HG02798 (cell line): ENCODE measurements around the gene TAS1R1.
"Not testable (repeated sequence)": the region's sequence is repeated elsewhere in the genome, so short reads cannot be mapped to it uniquely, and the experiment has no call there.

Experiments used
- ATAC-seq: cut with Tn5 transposase; IDR thresholded peaks from one replicate; pipeline ENCODE4 v1.9.1; 2021; ENCODE audit warnings: mild to moderate bottlenecking; ENCODE audit not compliant: unreplicated experiment, poor library complexity

Gene TAS1R1

GRCh38 chr1:6519935-6520671 lies 35.0 kb upstream of the TAS1R1 start:
- ATAC-seq: no peak

GRCh38 chr1:6521536-6521935 lies 33.6 kb upstream of the TAS1R1 start:
- ATAC-seq: no peak

- ATAC-seq: no peak
These were observed 31.5 kb upstream of the TAS1R1 start for GRCh38 chr1:6523566-6523965.

GRCh38 chr1:6526316-6526715 lies 28.8 kb upstream of the TAS1R1 start:
- ATAC-seq: no peak

- ATAC-seq: no peak
These were observed 26.6 kb upstream of the TAS1R1 start for GRCh38 chr1:6528492-6528891.

GRCh38 chr1:6530504-6531160 lies 24.5 kb upstream of the TAS1R1 start:
- ATAC-seq: no peak

GRCh38 chr1:6531996-6532395 lies 23.1 kb upstream of the TAS1R1 start:
- no peak for ATAC-seq

- no peak for ATAC-seq
These were observed 20.8 kb upstream of the TAS1R1 start for GRCh38 chr1:6534248-6534822.

GRCh38 chr1:6535214-6535613 lies 19.9 kb upstream of the TAS1R1 start:
- ATAC-seq: no peak

- ATAC-seq: no peak
These were observed 18.8 kb upstream of the TAS1R1 start for GRCh38 chr1:6536291-6536690.

GRCh38 chr1:6538956-6539355 lies 16.2 kb upstream of the TAS1R1 start:
- no peak for ATAC-seq

- ATAC-seq: no peak
These were observed 10.3 kb upstream of the TAS1R1 start for GRCh38 chr1:6544831-6545230.

- ATAC-seq: no peak
These were observed 9.6 kb upstream of the TAS1R1 start for GRCh38 chr1:6545276-6546112.

- ATAC-seq: no peak
These were observed 8.8 kb upstream of the TAS1R1 start for GRCh38 chr1:6546326-6546725.

- ATAC-seq: no peak
These were observed 7.8 kb upstream of the TAS1R1 start for GRCh38 chr1:6547301-6547700.

- peak; percentile 94 for ATAC-seq
These were observed 838 bp upstream of the TAS1R1 start, which contains the start of gene NOL9 for GRCh38 chr1:6554031-6554906. Gene NOL9, minus strand, starts transcription at chr1:6554513. Its CDS starts 11 bp downstream, at chr1:6554502.

- ATAC-seq: no peak
These were observed 2.5 kb downstream of the TAS1R1 start for GRCh38 chr1:6557597-6557996.

- ATAC-seq: not testable (repeated sequence)
These were observed 4.1 kb downstream of the TAS1R1 start for GRCh38 chr1:6559161-6559560.

- no peak for ATAC-seq
These were observed 5.2 kb downstream of the TAS1R1 start for GRCh38 chr1:6560267-6560666.

- ATAC-seq: no peak
These were observed 13.9 kb downstream of the TAS1R1 start for GRCh38 chr1:6569033-6569432.
